Stimulated activated CD4-positive, alpha-beta T cell treated with anti-CD3 and anti-CD28 coated beads, Interleukin-15, amount 100 ng/mL, for 48 hours (primary cell): ENCODE data around the gene RBFOX1.

ENCODE experiments used
- DNase-seq, 2 donors: peaks; one replicate each; pipeline ENCODE4 v3.0.0-alpha.2; 2020; ENCODE audit warnings: low read depth in 2 of 2

Gene RBFOX1

GRCh38 chr16:7334801-7335560, 2.3 kb downstream of the RBFOX1 start:
- DNase-seq, result no peak

- DNase-seq, result no peak
These were observed 3.5 kb downstream of the RBFOX1 start for GRCh38 chr16:7335991-7336634.

- no peak for DNase-seq
These were observed 4.1 kb downstream of the RBFOX1 start for GRCh38 chr16:7336742-7337141.

- DNase-seq, result no peak
These were observed 6.2 kb downstream of the RBFOX1 start for GRCh38 chr16:7338826-7339225.

GRCh38 chr16:7339700-7340099, 7.1 kb downstream of the RBFOX1 start:
- DNase-seq, result no peak

GRCh38 chr16:7340938-7341337, 8.3 kb downstream of the RBFOX1 start:
- DNase-seq, result no peak

- no peak for DNase-seq
These were observed 10.0 kb downstream of the RBFOX1 start for GRCh38 chr16:7342598-7342997.

- DNase-seq, result no peak
These were observed 10.6 kb downstream of the RBFOX1 start for GRCh38 chr16:7343243-7343642.

- DNase-seq, result no peak
These were observed 12.5 kb downstream of the RBFOX1 start for GRCh38 chr16:7344830-7345780.

- no peak for DNase-seq
These were observed 18.2 kb downstream of the RBFOX1 start for GRCh38 chr16:7350806-7351205.

- no peak for DNase-seq
These were observed 19.2 kb downstream of the RBFOX1 start for GRCh38 chr16:7351610-7352510.

- no peak for DNase-seq
These were observed 23.1 kb downstream of the RBFOX1 start for GRCh38 chr16:7355758-7356157.

GRCh38 chr16:7361416-7362129, 28.9 kb downstream of the RBFOX1 start:
- DNase-seq, result no peak

- no peak for DNase-seq
These were observed 29.6 kb downstream of the RBFOX1 start for GRCh38 chr16:7362231-7362630.

- no peak for DNase-seq
These were observed 31.1 kb downstream of the RBFOX1 start for GRCh38 chr16:7363422-7364417.

GRCh38 chr16:7366041-7366440, 33.4 kb downstream of the RBFOX1 start:
- DNase-seq, result no peak

GRCh38 chr16:7366993-7367880, 34.6 kb downstream of the RBFOX1 start:
- no peak for DNase-seq

- DNase-seq, result no peak
These were observed 36.6 kb downstream of the RBFOX1 start for GRCh38 chr16:7369204-7369603.
